Transverse colon (tissue), 3 donors: ENCODE data around the gene BSG.

Source experiments
- CTCF ChIP-seq, 5 experiments: fragments of 200-600 bp in 3 of 5; fragments of 450-650 bp in 2 of 5; sonication (generic) in 3 of 5; IDR thresholded peaks; 1 replicate in 2 of 5; 2 replicates in 3 of 5; pipeline ENCODE4 v1.5.1; 2016 to 2017; ENCODE audit warnings: antibody characterized with exemption in 5 of 5, inconsistent platforms in 3 of 5, mild to moderate bottlenecking in 2 of 5, moderate library complexity in 1 of 5
- POLR2A ChIP-seq: fragments of 450-650 bp; IDR thresholded peaks from one replicate; pipeline ENCODE4 v1.6.1; 2016; ENCODE audit warnings: antibody characterized with exemption, mild to moderate bottlenecking, moderate library complexity

DNA sequence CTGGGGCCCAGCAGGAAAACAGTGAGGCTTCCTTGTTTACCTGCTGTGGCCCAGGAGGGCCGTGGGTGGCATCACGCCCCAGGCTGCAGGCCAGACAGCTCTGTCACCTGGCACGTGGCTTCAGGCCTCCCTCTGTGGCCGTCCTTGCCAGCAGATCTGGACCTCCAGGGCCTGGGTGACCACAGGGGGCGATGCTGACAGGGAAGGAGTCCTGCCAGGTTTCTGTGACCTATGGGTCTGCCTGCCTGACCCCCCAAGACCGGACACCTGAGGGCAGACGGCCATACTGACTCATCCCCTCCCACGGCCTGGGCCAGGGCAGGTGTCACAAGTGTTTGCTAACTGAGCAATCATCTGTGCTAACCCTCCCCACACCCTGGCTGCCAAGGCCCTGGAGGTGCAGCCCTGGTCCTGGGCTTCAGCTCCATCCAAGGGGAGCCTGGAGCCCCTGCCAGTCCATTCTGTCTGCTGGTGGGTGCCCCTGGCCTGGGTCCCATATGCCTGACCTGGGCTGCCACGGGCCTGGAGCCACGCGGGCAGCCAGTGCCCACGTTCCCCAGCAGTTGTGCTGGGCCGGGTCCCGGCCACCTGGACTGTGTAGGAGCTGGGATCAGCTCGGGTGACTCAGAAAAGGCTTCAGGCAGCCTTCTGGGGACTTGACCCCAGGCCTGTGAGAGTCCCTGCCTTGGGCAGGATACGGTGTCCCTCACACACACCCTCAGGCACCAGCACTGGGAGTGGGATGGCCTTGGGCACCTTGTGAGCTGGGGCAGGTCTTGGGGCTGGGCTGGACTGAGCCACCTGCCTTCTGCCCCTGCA, 37.2 kb upstream of the BSG start:
- no peak for TF ChIP-seq POLR2A
- TF ChIP-seq CTCF (IDR thresholded peaks at IDR 0.05) = no peak
